ENCODE data around the gene NRSN1. TPM values are rescaled to one million over a fixed set of nuclear protein-coding genes. Genes with fewer than 3 reads are reported as not detected.

The NRSN1 gene
- total RNA-seq, 3 donors from 2014 or later (not counting 1 experiment from before 2014, with no cell fraction given): not detected

- H3K4me1 Mint-ChIP-seq: no peaks in the 10 kb centered on the region
Measured at GRCh38 chr6:24089736-24090135, 36.3 kb upstream of the NRSN1 start.

GRCh38 chr6:24092407-24092806, 33.6 kb upstream of the NRSN1 start:
- Histone ChIP-seq H3K27me3 (ENCODE audit: control insufficient read depth, insufficient read depth, low read length) (no peaks in the 10 kb centered on the region), H3K4me3 (ENCODE audit: low read length) (no peak overlapping the region), H3K9me3 (ENCODE audit: control insufficient read depth, insufficient read depth, low read length) (no peaks in the 10 kb centered on the region), H3K36me3 (ENCODE audit: control insufficient read depth, insufficient read depth, low read length) (no peaks in the 10 kb centered on the region), H3K4me1 (ENCODE audit: control insufficient read depth, insufficient read depth, low read length) (no peaks in the 10 kb centered on the region), H3K27ac (ENCODE audit: low read length) (no peak overlapping the region)
- H3K36me3 Mint-ChIP-seq: no peaks in the 10 kb centered on the region
- no peaks in the 10 kb centered on the region for H3K4me1 Mint-ChIP-seq
- ATAC-seq: no peak
- H3K9me3 Mint-ChIP-seq: peaks cover 3 to 9% of the 10 kb centered on the region in 2 donors
- H3K27me3 Mint-ChIP-seq (ENCODE audit: low read depth in 2 of 2): no peaks in the 10 kb centered on the region
- no peak for TF ChIP-seq CTCF (IDR thresholded peaks at IDR 0.05)
- WGBS (ENCODE audit: insufficient coverage): 84% methylated on average over 3 of the region's 3 CpGs
- intact Hi-C loops (cut with micrococcal nuclease): no loop called here
- no peak overlapping the region for H3K4me3 Mint-ChIP-seq
- no peak for DNase-seq
- H3K27ac Mint-ChIP-seq: no peak overlapping the region

More at GRCh38 chr6:24089736-24090135, 36.3 kb upstream of the NRSN1 start:
- Histone ChIP-seq H3K9me3 (ENCODE audit: control insufficient read depth, insufficient read depth, low read length) (no peaks in the 10 kb centered on the region), H3K4me3 (ENCODE audit: low read length) (no peak overlapping the region), H3K36me3 (ENCODE audit: control insufficient read depth, insufficient read depth, low read length) (no peaks in the 10 kb centered on the region), H3K27me3 (ENCODE audit: control insufficient read depth, insufficient read depth, low read length) (no peaks in the 10 kb centered on the region), H3K4me1 (ENCODE audit: control insufficient read depth, insufficient read depth, low read length) (no peaks in the 10 kb centered on the region), H3K27ac (ENCODE audit: low read length) (no peak overlapping the region)
- H3K27me3 Mint-ChIP-seq (ENCODE audit: low read depth in 2 of 2): no peaks in the 10 kb centered on the region
- ATAC-seq (no peak), DNase-seq (no peak)
- H3K4me3 Mint-ChIP-seq: no peak overlapping the region
- no peaks in the 10 kb centered on the region for H3K36me3 Mint-ChIP-seq
- TF ChIP-seq CTCF (IDR thresholded peaks at IDR 0.05): no peak
- no peak overlapping the region for H3K27ac Mint-ChIP-seq
- intact Hi-C loops (cut with micrococcal nuclease): no loop called here
- 75% methylated on average over 2 of the region's 2 CpGs for WGBS (ENCODE audit: insufficient coverage)
- peaks cover 3 to 9% of the 10 kb centered on the region in 2 donors for H3K9me3 Mint-ChIP-seq

- ATAC-seq (no peak), DNase-seq (no peak)
- TF ChIP-seq CTCF (IDR thresholded peaks at IDR 0.05): no peak
- Mint-ChIP-seq H3K27me3 (ENCODE audit: low read depth in 2 of 2) (no peaks in the 10 kb centered on the region), H3K9me3 (peaks cover 3 to 9% of the 10 kb centered on the region in 2 donors), H3K4me3 (no peak overlapping the region), H3K36me3 (no peaks in the 10 kb centered on the region), H3K4me1 (no peaks in the 10 kb centered on the region), H3K27ac (no peak overlapping the region)
- Histone ChIP-seq H3K4me3 (ENCODE audit: low read length) (no peak overlapping the region), H3K27ac (ENCODE audit: low read length) (no peak overlapping the region), H3K4me1 (ENCODE audit: control insufficient read depth, insufficient read depth, low read length) (no peaks in the 10 kb centered on the region), H3K9me3 (ENCODE audit: control insufficient read depth, insufficient read depth, low read length) (no peaks in the 10 kb centered on the region), H3K36me3 (ENCODE audit: control insufficient read depth, insufficient read depth, low read length) (no peaks in the 10 kb centered on the region), H3K27me3 (ENCODE audit: control insufficient read depth, insufficient read depth, low read length) (no peaks in the 10 kb centered on the region)
- WGBS (ENCODE audit: insufficient coverage): 100% methylated on average over 1 of the region's 4 CpGs
- intact Hi-C loops (cut with micrococcal nuclease): no loop called here
Measured at GRCh38 chr6:24093381-24093780, 32.6 kb upstream of the NRSN1 start.

GRCh38 chr6:24099181-24099580, 26.8 kb upstream of the NRSN1 start:
- no peak overlapping the region for H3K4me3 Mint-ChIP-seq
- Histone ChIP-seq H3K9me3 (ENCODE audit: control insufficient read depth, insufficient read depth, low read length) (no peaks in the 10 kb centered on the region), H3K27me3 (ENCODE audit: control insufficient read depth, insufficient read depth, low read length) (no peaks in the 10 kb centered on the region), H3K36me3 (ENCODE audit: control insufficient read depth, insufficient read depth, low read length) (no peaks in the 10 kb centered on the region), H3K4me1 (ENCODE audit: control insufficient read depth, insufficient read depth, low read length) (no peaks in the 10 kb centered on the region), H3K4me3 (ENCODE audit: low read length) (no peak overlapping the region), H3K27ac (ENCODE audit: low read length) (no peak overlapping the region)
- H3K36me3 Mint-ChIP-seq: no peaks in the 10 kb centered on the region
- H3K4me1 Mint-ChIP-seq: no peaks in the 10 kb centered on the region
- H3K27ac Mint-ChIP-seq: no peak overlapping the region
- TF ChIP-seq CTCF (IDR thresholded peaks at IDR 0.05): no peak
- H3K9me3 Mint-ChIP-seq: peaks cover 0 to 3% of the 10 kb centered on the region in 2 donors
- no peak for DNase-seq
- ATAC-seq: no peak
- intact Hi-C loops (cut with micrococcal nuclease): no loop called here
- no peaks in the 10 kb centered on the region for H3K27me3 Mint-ChIP-seq (ENCODE audit: low read depth in 2 of 2)
- WGBS (ENCODE audit: insufficient coverage): 84% methylated on average over 2 of the region's 2 CpGs

All from natural killer cell (primary cell).